LNCaP clone FGC (cell line): Measurements from ENCODE around the gene ARRB1.
"Not testable (repeated sequence)": the region's sequence is repeated elsewhere in the genome, so short reads cannot be mapped to it uniquely, and the experiment has no call there.

Source experiments
- DNase-seq: peaks from one replicate; pipeline ENCODE4 v3.0.0-alpha.2; 2011; ENCODE audit warnings: low read depth
- H3K4me3 ChIP-seq: 2 replicates; pipeline ENCODE4 v1.5.1; 2011; ENCODE audit warnings: mild to moderate bottlenecking, low read depth, low read length, control low read depth
- TF ChIP-seq, protein P1 (sequence below): IDR thresholded peaks from 2 replicates; pipeline ENCODE4 v1.5.1; 2012; ENCODE audit warnings: mild to moderate bottlenecking; ENCODE audit not compliant: control insufficient read depth, insufficient read depth; ENCODE audit errors: extremely low read depth

Gene ARRB1

DNA sequence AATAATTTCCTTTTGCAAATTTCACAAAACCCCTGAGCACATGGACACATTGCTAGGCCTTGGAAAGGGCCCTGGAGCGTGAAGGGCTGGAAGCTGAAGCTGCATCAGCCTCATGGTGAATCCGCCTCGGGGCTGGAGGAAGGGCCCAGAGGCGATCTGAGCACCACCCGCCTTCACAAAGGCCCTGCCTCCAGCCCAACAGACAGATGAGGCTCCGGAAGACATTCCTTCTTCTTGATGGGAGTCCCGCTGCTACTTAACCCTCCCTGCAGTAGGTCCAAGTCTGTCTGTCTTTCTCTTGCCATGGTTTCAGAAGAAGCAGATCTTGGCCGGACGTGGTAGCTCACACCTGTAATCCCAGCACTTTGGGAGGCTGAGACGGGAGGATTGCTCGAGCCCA, 16.5 kb downstream of the ARRB1 start:
- TF ChIP-seq, protein P1, sequence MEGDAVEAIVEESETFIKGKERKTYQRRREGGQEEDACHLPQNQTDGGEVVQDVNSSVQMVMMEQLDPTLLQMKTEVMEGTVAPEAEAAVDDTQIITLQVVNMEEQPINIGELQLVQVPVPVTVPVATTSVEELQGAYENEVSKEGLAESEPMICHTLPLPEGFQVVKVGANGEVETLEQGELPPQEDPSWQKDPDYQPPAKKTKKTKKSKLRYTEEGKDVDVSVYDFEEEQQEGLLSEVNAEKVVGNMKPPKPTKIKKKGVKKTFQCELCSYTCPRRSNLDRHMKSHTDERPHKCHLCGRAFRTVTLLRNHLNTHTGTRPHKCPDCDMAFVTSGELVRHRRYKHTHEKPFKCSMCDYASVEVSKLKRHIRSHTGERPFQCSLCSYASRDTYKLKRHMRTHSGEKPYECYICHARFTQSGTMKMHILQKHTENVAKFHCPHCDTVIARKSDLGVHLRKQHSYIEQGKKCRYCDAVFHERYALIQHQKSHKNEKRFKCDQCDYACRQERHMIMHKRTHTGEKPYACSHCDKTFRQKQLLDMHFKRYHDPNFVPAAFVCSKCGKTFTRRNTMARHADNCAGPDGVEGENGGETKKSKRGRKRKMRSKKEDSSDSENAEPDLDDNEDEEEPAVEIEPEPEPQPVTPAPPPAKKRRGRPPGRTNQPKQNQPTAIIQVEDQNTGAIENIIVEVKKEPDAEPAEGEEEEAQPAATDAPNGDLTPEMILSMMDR, result no peak
- no peak for DNase-seq

DNA sequence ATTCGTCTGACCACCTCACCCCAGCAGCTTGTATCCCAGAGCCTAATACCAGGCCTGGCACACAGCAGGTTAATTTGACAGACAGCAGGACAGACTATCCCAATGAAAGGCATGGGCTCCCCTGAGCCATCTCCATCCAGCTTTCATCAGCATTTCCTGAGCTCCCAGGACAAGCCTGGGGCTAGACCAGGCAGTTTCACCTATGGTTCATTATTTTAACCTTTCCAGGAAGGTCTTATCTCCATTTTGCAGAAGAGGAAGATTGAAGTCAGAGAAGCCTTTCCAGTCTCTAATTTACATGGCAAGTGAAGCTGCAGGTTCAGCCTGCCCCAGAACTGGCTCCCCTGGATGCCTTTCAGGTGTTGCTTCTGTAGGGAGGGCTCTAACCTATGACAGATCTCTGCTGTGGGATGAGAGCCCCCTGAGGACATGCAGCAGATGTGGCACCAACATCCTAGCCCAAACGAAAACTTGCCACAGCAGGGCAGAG, 17.0 kb downstream of the ARRB1 start:
- TF ChIP-seq, protein P1, result no peak
- DNase-seq, result no peak
- no peak overlapping the region for H3K4me3 ChIP-seq

More for the DNA sequence above, 16.5 kb downstream of the ARRB1 start:
- no peak overlapping the region for H3K4me3 ChIP-seq

DNA sequence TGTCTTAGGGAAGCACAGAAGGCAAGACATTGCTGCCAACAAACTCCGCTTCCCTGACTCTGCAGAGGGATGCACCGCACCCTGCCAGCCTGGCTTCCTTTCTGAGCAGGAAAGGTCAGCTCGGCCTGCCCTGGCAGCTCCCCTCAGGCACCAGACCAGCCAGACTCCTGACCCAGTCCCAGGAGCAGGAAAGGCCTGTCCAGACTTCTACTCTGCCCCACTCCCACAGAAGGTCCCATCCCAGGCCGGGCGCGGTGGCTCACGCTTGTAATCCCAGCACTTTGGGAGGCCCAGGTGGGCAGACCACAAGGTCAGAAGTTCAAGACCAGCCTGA, 17.7 kb downstream of the ARRB1 start:
- DNase-seq, result no peak
- H3K4me3 ChIP-seq, result no peak overlapping the region
- TF ChIP-seq, protein P1, result no peak

DNA sequence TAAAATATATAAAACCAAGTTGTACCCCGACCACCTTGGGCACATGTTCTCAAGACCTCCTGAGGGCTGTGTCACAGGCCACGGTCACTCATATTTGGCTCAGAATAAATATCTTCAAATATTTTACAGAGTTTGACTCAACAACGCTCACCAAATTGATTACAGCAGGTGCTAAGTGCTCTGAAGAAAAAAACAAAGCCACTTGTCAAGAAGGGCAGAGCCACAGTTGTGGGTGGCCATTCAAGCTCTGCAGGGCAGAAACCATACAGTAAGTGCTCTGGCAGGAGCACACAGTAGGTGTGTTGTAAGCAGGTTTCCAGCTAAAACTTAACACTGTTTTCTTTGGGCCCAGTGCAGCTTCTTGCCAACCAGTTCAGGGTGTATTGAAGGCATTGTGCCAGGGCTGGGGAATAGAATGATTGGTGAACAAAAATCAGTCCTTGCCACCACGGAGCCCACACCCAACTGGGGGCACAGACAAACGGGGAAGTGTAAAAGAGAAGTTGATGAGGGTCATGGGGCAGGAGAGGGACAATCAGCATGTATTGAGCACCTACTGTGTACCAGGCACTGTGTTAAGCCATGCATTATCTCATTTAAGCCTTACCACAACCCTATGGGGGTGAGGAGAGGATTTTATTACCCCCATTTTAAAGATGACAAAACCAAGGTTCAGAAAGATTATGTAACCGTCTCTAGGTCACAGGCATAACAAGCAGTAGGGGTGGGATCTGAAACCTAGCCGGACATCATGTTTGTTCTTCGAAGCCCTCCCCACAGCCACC, 18.2 kb downstream of the ARRB1 start:
- H3K4me3 ChIP-seq, result no peak overlapping the region
- TF ChIP-seq, protein P1, result no peak
- DNase-seq, result no peak

DNA sequence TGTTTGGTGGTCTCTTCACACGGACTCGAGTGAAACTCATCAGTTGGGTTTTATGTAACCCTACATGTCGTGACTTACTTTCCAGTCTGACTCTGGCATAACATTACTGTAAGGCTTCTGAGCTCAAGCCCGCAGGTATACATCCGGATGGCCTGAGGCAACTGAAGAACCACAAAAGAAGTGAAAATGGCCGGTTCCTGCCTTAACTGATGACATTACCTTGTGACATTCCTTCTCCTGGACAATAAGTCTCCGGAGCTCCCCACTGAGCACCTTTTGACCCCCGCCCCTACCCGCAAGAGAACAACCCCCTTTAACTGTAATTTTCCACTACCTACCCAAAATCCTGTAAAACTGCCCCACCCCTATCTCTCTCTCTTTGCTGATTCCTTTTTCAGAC, 19.7 kb downstream of the ARRB1 start:
- not testable (repeated sequence) for H3K4me3 ChIP-seq, DNase-seq

DNA sequence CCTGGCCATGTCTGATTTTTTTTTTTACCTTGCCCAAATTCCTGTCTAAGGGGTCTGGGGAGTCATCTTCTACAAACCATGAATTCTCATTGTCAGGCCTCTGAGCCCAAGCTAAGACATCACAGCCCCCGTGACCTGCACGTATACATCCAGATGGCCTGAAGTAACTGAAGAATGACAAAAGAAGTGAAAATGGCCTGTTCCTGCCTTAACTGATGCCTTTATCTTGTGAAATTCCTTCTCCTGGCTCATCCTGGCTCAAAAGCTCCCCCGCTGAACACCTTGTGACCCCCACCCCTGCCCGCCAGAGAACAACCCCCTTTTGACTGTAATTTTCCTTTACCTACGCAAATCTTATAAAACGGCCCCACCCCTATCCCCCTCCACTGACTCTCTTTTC, 20.2 kb downstream of the ARRB1 start:
- not testable (repeated sequence) for DNase-seq, H3K4me3 ChIP-seq

DNA sequence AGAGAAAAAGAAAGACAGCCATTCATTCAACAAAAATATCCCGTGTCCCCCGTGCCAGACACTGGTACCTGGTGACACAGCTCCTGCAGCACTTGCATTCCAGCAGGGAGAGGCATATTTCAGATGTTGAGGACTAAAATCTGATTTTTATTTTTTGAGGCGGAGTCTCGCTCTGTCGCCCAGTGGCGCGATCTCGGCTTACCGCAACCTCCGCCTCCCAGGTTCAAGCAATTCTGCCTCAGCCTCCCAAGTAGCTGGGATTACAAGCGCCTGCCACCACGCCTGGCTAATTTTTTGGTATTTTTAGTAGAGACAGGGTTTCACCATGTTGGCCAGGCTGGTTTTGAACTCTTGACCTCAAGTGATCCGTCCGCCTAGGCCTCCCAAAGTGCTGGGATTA, 20.6 kb downstream of the ARRB1 start:
- not testable (repeated sequence) for H3K4me3 ChIP-seq, DNase-seq

DNA sequence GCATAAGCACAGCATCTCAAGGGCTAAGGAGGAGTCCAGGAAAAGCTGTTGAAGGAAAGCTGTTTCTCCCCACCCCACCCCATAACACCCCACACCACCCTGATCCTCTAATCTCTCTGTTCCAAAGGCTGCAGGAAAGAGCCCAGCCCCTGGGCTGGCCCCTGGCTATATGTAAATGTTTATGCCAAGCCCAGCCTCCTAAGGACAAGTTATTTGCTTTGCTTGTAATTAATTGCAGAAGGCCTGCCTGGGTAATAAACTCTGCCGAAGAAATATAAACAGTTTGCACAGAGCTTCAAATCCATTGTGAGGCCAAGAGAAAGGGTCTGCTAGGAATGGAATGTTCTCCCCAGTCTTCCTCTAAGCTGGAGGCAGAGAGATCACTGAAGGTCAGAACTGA, 21.2 kb downstream of the ARRB1 start:
- TF ChIP-seq, protein P1, result no peak
- no peak overlapping the region for H3K4me3 ChIP-seq
- peak; percentile 63 for DNase-seq
